GM21529 (cell line): Measurements from ENCODE around the gene TECTA.

ENCODE experiments used
- ATAC-seq: cut with Tn5 transposase; IDR thresholded peaks from one replicate; pipeline ENCODE4 v1.9.1; 2021; ENCODE audit not compliant: unreplicated experiment

Gene TECTA

GRCh38 chr11:121129362-121130340, 28.6 kb downstream of the TECTA start:
- ATAC-seq, result no peak

- ATAC-seq, result no peak
Measured at GRCh38 chr11:121131656-121132055, 30.6 kb downstream of the TECTA start.

GRCh38 chr11:121132211-121132976, 31.4 kb downstream of the TECTA start:
- no peak for ATAC-seq

GRCh38 chr11:121134741-121135312, 33.8 kb downstream of the TECTA start:
- ATAC-seq, result no peak

- no peak for ATAC-seq
Measured at GRCh38 chr11:121137005-121137404, 36.0 kb downstream of the TECTA start.

GRCh38 chr11:121138259-121138658, 37.2 kb downstream of the TECTA start:
- no peak for ATAC-seq

GRCh38 chr11:121140369-121140768, 39.3 kb downstream of the TECTA start:
- no peak for ATAC-seq

GRCh38 chr11:121141066-121141465, 40.0 kb downstream of the TECTA start:
- ATAC-seq, result no peak

- ATAC-seq, result no peak
Measured at GRCh38 chr11:121143921-121144320, 42.9 kb downstream of the TECTA start.

- no peak for ATAC-seq
Measured at GRCh38 chr11:121144723-121145122, 43.7 kb downstream of the TECTA start.

GRCh38 chr11:121145826-121146225, 44.8 kb downstream of the TECTA start:
- ATAC-seq, result no peak

GRCh38 chr11:121149116-121149515, 48.1 kb downstream of the TECTA start:
- no peak for ATAC-seq

- ATAC-seq, result no peak
Measured at GRCh38 chr11:121151207-121151688, 50.2 kb downstream of the TECTA start.

GRCh38 chr11:121152764-121153163, 51.7 kb downstream of the TECTA start:
- ATAC-seq, result no peak

GRCh38 chr11:121153472-121153871, 52.4 kb downstream of the TECTA start:
- ATAC-seq, result no peak

GRCh38 chr11:121154486-121155314, 53.7 kb downstream of the TECTA start:
- ATAC-seq, result no peak

GRCh38 chr11:121157756-121158155, 56.7 kb downstream of the TECTA start:
- ATAC-seq, result no peak

GRCh38 chr11:121159741-121160140, 58.7 kb downstream of the TECTA start:
- no peak for ATAC-seq

GRCh38 chr11:121161349-121161917, 60.4 kb downstream of the TECTA start:
- no peak for ATAC-seq

GRCh38 chr11:121163658-121164308, 62.7 kb downstream of the TECTA start:
- no peak for ATAC-seq
